ENCODE measurements around the gene FAM181A.

DNA sequence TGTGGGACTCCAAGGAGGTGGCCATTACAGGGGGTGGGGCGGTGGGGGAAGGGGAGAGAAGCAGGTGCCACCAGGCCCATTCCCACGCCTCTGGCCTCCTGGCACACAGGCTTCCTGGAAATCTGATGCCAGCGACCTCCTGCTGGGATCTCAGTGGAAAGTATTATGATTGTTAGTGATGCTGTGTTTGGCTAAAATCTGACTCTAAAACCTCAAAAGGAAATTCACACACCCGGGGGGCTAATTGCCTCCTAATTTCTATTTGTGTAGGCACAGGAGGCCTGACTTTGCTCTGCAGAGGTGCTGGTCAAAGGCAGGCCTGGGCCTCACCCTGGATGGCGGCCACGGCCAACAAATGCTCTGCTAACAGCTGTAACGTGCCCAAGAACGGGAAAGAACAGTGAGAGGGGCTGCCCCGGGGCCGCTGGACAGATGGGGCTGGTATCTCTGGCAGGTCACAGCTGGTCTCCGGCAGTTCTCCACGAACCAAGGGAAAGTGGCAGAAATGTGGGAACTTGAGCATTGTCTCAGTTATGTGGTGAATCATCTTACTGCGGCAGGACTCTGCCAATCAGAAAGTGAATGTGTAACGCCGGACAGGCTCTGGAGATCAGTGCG lies 14.3 kb downstream of the FAM181A start:
- TF ChIP-seq EZH2 (IDR thresholded peaks at IDR 0.05; ENCODE audit: borderline replicate concordance, low read depth, low read length, severe bottlenecking), result no peak
- TF ChIP-seq, protein P1, sequence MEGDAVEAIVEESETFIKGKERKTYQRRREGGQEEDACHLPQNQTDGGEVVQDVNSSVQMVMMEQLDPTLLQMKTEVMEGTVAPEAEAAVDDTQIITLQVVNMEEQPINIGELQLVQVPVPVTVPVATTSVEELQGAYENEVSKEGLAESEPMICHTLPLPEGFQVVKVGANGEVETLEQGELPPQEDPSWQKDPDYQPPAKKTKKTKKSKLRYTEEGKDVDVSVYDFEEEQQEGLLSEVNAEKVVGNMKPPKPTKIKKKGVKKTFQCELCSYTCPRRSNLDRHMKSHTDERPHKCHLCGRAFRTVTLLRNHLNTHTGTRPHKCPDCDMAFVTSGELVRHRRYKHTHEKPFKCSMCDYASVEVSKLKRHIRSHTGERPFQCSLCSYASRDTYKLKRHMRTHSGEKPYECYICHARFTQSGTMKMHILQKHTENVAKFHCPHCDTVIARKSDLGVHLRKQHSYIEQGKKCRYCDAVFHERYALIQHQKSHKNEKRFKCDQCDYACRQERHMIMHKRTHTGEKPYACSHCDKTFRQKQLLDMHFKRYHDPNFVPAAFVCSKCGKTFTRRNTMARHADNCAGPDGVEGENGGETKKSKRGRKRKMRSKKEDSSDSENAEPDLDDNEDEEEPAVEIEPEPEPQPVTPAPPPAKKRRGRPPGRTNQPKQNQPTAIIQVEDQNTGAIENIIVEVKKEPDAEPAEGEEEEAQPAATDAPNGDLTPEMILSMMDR (IDR thresholded peaks at IDR 0.05; ENCODE audit: borderline replicate concordance, extremely low read depth, low read length, poor library complexity, severe bottlenecking), result no peak

Data from DND-41 (cell line).